Dermis microvascular lymphatic vessel endothelial cell (primary cell): Measurements from ENCODE around the gene ITGA2B. TPM values are rescaled to one million over a fixed set of nuclear protein-coding genes. Genes with fewer than 3 reads are reported as not detected.
"Not testable (repeated sequence)": the region's sequence is repeated elsewhere in the genome, so short reads cannot be mapped to it uniquely, and the experiment has no call there.

Experiments used
- DNase-seq, 2 donors: peaks; one replicate each; pipeline versions ENCODE4 v3.0.0 to v3.0.0-alpha.2; 2010; ENCODE audit warnings: low read depth in 2 of 2
- total RNA-seq: library from RNA; depleted of rRNA; stranded (reverse); fragments of >200 nt; gene quantifications from 2 replicates; pipeline ENCODE4 v1.2.1, GENCODE V29; 2014

Gene ITGA2B
- total RNA-seq, 1 donor from 2014 or later: 0.13 TPM

- DNase-seq: no peak
These were observed 56.1 kb downstream of the ITGA2B start for GRCh38 chr17:44333371-44333770.

DNA sequence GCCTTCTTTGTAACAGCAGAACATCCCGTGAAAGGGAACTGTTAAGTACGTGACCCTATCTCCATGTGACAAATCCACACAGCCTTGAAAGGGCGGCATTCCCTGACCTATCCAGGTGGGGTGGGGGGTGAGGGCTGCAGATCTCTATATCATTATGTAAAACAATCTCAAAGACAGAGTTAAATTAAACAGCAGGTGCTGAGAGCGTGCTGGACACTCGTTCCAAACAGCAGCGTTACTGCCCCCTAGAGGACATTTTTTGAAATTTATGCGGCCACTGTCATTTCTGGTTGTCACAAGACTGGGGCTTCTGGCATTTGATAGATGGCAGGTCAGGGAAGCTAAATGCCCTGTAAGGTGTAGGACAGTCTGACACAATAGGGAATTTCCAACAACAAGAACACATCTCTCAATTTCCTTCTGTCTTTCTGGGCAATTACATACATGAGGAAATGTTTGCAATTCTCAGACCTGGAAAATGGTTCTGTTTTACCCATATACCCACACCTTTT is 58.1 kb downstream of the ITGA2B start:
- DNase-seq: peak; percentile 76 to 81

DNA sequence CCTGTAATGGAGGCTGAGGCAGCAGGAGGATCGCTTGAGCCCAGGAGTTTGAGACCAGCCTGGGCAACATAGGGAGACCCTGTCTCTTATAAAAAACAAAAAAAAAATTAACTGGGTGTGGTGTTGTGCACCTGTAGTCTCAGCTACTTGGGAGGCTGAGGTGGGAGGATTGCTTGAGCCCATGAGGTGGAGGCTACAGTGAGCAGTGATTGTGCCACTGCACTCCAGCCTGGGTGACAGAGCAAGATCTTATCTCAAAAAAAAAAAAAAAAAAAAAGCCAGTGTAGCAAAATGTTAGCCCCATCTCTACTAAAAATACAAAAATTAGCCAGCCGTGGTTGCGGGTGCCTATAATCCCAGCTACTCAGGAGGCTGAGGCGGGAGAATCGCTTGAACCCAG is 59.2 kb downstream of the ITGA2B start:
- DNase-seq: not testable (repeated sequence)

GRCh38 chr17:44329516-44329915 is 59.9 kb downstream of the ITGA2B start:
- DNase-seq: not testable (repeated sequence)

DNA sequence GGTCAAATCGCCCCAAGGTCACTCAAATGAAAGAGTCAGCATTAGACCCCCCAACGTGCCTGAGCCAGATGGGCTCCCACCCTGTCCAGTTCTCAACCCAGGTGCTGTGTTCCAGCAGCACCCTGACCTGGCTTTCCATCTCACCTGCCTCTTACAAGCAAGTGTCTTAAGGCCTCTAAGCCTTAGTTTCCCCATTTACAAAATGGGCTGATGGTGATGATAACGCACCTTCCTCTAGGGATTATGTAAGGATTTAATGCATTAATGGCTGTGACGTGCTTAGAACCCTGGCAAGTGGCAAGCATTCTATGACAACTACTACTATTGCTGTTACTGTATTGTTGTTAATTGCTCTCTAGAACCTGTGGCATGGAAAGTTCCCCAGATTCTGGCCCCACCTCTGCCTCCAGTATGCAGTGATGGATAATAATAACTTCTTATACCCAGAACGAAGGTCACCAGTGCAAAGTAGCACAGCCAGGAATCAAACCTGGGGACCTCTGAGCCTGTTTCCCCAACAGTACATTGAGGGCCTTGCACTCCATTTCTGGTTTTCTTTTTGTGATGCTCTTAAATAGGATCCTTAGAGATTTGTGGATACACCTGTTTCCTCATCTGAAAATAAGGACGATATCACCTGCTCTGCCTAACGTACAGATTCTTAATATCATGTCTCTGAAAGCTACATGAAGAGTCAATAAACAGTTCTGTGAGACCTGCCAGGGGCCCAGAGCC is 61.6 kb downstream of the ITGA2B start:
- DNase-seq: no peak

GRCh38 chr17:44326861-44327444 is 62.5 kb downstream of the ITGA2B start:
- DNase-seq: peak; percentile 93 to 98

- peak; percentile 85 to 95 for DNase-seq
These were observed 64.7 kb downstream of the ITGA2B start, which contains the start of gene SLC25A39 for GRCh38 chr17:44324571-44325275. Gene SLC25A39, minus strand, starts transcription at chr17:44324823. Its CDS starts 1,261 bp downstream, at chr17:44323562.

GRCh38 chr17:44324092-44324570 is 65.3 kb downstream of the ITGA2B start:
- peak in 1 of 2 donors; percentile 21 for DNase-seq

DNA sequence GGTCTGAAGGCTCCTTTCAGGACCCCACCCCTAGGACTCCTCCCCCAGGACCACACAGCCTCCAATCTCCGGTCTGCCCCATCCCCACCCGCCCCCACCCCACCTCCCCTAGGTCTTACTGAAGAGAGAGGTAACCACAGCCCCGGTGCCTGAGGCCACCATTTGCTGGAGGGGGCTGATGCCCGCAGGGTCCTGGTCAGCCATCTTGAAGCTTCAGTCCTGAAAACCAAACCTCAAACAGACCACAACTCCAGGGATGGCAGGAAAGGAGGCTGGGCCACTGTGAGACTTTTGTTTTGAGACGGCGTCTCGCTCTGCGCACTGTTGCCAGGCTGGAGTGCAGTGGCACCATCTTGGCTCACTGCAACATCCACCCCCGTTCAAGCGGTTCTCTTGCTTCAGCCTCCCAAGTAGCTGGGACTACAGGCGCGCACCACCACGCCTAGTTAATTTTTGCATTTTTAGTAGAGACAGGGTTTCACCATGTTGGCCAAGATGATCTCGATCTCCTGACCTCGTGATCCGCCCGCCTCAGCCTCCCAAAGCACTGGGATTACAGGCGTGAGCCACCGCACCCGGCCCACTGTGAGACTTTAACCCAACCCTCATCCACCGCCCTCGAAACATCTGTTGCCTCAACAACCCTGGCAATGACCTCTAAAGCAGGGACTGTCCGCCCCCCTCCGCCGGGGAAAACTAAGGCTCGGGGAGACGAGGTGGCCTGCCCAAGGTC is 65.9 kb downstream of the ITGA2B start:
- DNase-seq: no peak

DNA sequence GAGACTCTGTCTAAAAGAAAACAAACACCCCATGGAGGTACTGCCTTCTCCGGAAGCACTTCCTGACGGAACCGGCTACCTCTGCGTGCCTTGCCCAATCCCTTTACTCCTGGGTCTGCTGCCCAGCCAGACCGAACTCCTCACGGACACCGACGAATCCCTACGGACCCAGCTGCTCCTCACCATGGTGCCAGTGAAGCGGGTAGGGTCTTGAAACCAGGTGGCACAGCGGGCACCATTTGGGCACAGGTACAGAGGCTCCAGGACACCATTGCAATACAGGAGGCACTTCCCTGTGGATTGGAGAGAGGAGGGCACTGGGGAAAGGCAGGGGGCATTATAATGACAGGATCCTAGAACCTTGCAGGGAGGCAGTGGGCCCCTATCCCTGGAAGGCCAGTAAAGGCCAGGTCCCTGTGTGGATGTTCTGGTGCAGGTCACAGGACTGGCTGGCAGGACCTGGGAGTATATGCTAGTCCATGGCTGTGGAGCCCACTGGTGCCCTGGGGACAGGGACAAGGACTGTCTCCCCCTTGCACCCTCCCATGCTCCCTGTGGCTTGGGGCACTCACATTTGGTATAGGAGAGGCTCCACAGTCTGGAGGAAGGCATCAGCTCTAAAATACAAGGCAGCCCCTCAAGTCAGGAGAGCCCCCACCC is 67.1 kb downstream of the ITGA2B start:
- no peak for DNase-seq

Other genes with a start within 250 kb of the ITGA2B start
- 1.3 and 1.6 TPM in 2 replicates for gene HROB, start 247.7 kb downstream of the ITGA2B start, total RNA-seq
- not detected in 2 replicates for gene ASB16, start 218.9 kb downstream of the ITGA2B start, total RNA-seq
- 25.5 and 36.3 TPM in 2 replicates for gene TMUB2, start 202.7 kb downstream of the ITGA2B start, total RNA-seq
- 28.9 and 39.7 TPM in 2 replicates for gene ATXN7L3, start 189.8 kb downstream of the ITGA2B start, total RNA-seq
- 37.5 and 44.4 TPM in 2 replicates for gene UBTF, start 170.0 kb downstream of the ITGA2B start, total RNA-seq
- gene SLC4A1, start 121.5 kb downstream of the ITGA2B start, total RNA-seq: not detected in 2 replicates
- gene RUNDC3A, start 81.0 kb downstream of the ITGA2B start, total RNA-seq: 0.13 and 0.25 TPM in 2 replicates
- 54.0 and 98.0 TPM in 2 replicates for gene SLC25A39, start 64.8 kb downstream of the ITGA2B start, total RNA-seq
- 341 and 1,059 TPM in 2 replicates for gene GRN, start 44.3 kb downstream of the ITGA2B start, total RNA-seq
- gene FAM171A2, start 25.8 kb downstream of the ITGA2B start, total RNA-seq: 3.9 and 6.6 TPM in 2 replicates
- gene GPATCH8, start 113.8 kb upstream of the ITGA2B start, total RNA-seq: 8.7 and 11.5 TPM in 2 replicates
- gene FZD2, start 167.8 kb upstream of the ITGA2B start, total RNA-seq: 0.39 and 0.51 TPM in 2 replicates